HepG2 (cell line): ENCODE measurements around the gene PNPLA2. TPM values are rescaled to one million over a fixed set of nuclear protein-coding genes. Genes with fewer than 3 reads are reported as not detected.
A peak's percentile ranks its signal among the peaks of the same experiment; 100 is the strongest.

Experiments used
- ARID2 ChIP-seq: sonication (generic); formaldehyde crosslinking; IDR thresholded peaks from 2 replicates; pipeline ENCODE4 v1.8.1; 2022; ENCODE audit warnings: mild to moderate bottlenecking, missing genetic modification reagents, borderline replicate concordance
- CCAR2 ChIP-seq: fragments of 200-400 bp; formaldehyde crosslinking; optimal IDR thresholded peaks from 2 replicates; pipeline ENCODE3; 2018; ENCODE audit warnings: low read depth, mild to moderate bottlenecking, low read length, moderate library complexity
- ESRRA ChIP-seq: sonication (generic); formaldehyde crosslinking; IDR thresholded peaks from 2 replicates; pipeline ENCODE4 v1.5.1; 2020; ENCODE audit warnings: mild to moderate bottlenecking, low read depth, missing genetic modification reagents
- NFYB ChIP-seq: sonication (generic); formaldehyde crosslinking; IDR thresholded peaks from 2 replicates; pipeline ENCODE4 v1.4.0; 2020; ENCODE audit warnings: missing genetic modification reagents
- NKX3-1 ChIP-seq: sonication (generic); formaldehyde crosslinking; IDR thresholded peaks from 2 replicates; pipeline ENCODE4 v1.5.0; 2020; ENCODE audit warnings: missing genetic modification reagents
- NR2F6 ChIP-seq, 2 experiments: IDR thresholded peaks; 2 replicates each; pipeline ENCODE4 v1.6.1; 2016; ENCODE audit warnings: antibody characterized with exemption in 1 of 2, mild to moderate bottlenecking in 1 of 2
- SAFB2 ChIP-seq: sonication (generic); formaldehyde crosslinking; IDR thresholded peaks from 2 replicates; pipeline ENCODE4 v1.5.1; 2020; ENCODE audit warnings: missing genetic modification reagents, low read depth, mild to moderate bottlenecking, borderline replicate concordance
- SALL1 ChIP-seq: sonication (generic); formaldehyde crosslinking; IDR thresholded peaks from 2 replicates; pipeline ENCODE4 v1.8.0; 2022; ENCODE audit warnings: mild to moderate bottlenecking, missing genetic modification reagents
- SSRP1 ChIP-seq: IDR thresholded peaks from 2 replicates; pipeline ENCODE4 v1.6.1; 2016; ENCODE audit warnings: control low read depth
- ZFAT ChIP-seq: sonication (generic); formaldehyde crosslinking; conservative IDR thresholded peaks from 2 replicates; pipeline ENCODE4 v1.8.1; 2023; ENCODE audit warnings: missing genetic modification reagents, inconsistent platforms
- ZFP36 ChIP-seq: fragments of 150-350 bp; IDR thresholded peaks from 2 replicates; pipeline ENCODE4 v1.6.1; 2018; ENCODE audit warnings: borderline replicate concordance, low read length, low read depth; ENCODE audit not compliant: partially characterized antibody
- ZMAT3 ChIP-seq: sonication (generic); formaldehyde crosslinking; conservative IDR thresholded peaks from 2 replicates; pipeline ENCODE4 v1.7.0; 2021; ENCODE audit warnings: missing genetic modification reagents
- ZNF12 ChIP-seq: sonication (generic); formaldehyde crosslinking; IDR thresholded peaks from 2 replicates; pipeline ENCODE4 v1.5.0; 2020; ENCODE audit warnings: missing genetic modification reagents
- ZNF296 ChIP-seq: sonication (generic); formaldehyde crosslinking; conservative IDR thresholded peaks from 2 replicates; pipeline ENCODE4 v1.5.0; 2020; ENCODE audit warnings: mild to moderate bottlenecking, missing genetic modification reagents
- ZNF432 ChIP-seq: sonication (generic); formaldehyde crosslinking; IDR thresholded peaks from 2 replicates; pipeline ENCODE4 v1.5.0; 2020; ENCODE audit warnings: missing genetic modification reagents, mild to moderate bottlenecking, borderline replicate concordance
- ZNF484 ChIP-seq: sonication (generic); formaldehyde crosslinking; IDR thresholded peaks from 2 replicates; pipeline ENCODE4 v1.5.1; 2020; ENCODE audit warnings: mild to moderate bottlenecking, low read depth, missing genetic modification reagents, borderline replicate concordance
- ZNF816 ChIP-seq: sonication (generic); formaldehyde crosslinking; IDR thresholded peaks from 2 replicates; pipeline ENCODE4 v1.8.0; 2022; ENCODE audit warnings: missing genetic modification reagents, mild to moderate bottlenecking, borderline replicate concordance
- ZNF841 ChIP-seq: sonication (generic); formaldehyde crosslinking; IDR thresholded peaks from 2 replicates; pipeline ENCODE4 v1.8.1; 2023; ENCODE audit warnings: missing genetic modification reagents, borderline replicate concordance
- polyA plus RNA-seq, 8 experiments: library from polyadenylated mRNA; depleted of rRNA in 3 of 8; stranded (reverse) in 7 of 8; unstranded in 1 of 8; fragments of >200 nt; fragmentation: Illumina TruSeq in 4 of 8; extraction: Trizol in 4 of 8; gene quantifications; 2 replicates each; pipeline versions ENCODE4 v1.2.1 to v1.2.3, GENCODE V29; 2011 to 2016; ENCODE audit warnings: low read depth in 4 of 8, missing spikeins in 1 of 8, mixed read lengths in 1 of 8; ENCODE audit not compliant: insufficient read depth in 1 of 8
- total RNA-seq, 5 experiments: library from RNA; depleted of rRNA; stranded (reverse); fragments of >200 nt; fragmentation: Illumina TruSeq; extraction: Trizol; gene quantifications; 2 replicates each; pipeline ENCODE4 v1.2.3, GENCODE V29; 2016; ENCODE audit warnings: low read depth in 1 of 5
- TF ChIP-seq, protein P1 (sequence below): sonication (generic); formaldehyde crosslinking; IDR thresholded peaks from 2 replicates; pipeline ENCODE4 v1.5.0; 2020; ENCODE audit warnings: mild to moderate bottlenecking, missing genetic modification reagents
- TF ChIP-seq, protein P2 (sequence below): sonication (generic); formaldehyde crosslinking; IDR thresholded peaks from 2 replicates; pipeline ENCODE4 v1.8.0; 2022; ENCODE audit warnings: missing genetic modification reagents, low read depth, mild to moderate bottlenecking, borderline replicate concordance
- TF ChIP-seq, protein P3 (sequence below), 2 experiments: sonication (generic) in 1 of 2; formaldehyde crosslinking in 1 of 2; IDR thresholded peaks; 2 replicates each; pipeline versions ENCODE4 v1.4.0 to v1.6.1; 2016 to 2020; ENCODE audit warnings: borderline replicate concordance in 1 of 2, low read depth in 1 of 2, mild to moderate bottlenecking in 1 of 2, missing genetic modification reagents in 1 of 2

Gene PNPLA2
- total and polyA plus RNA-seq, 2 of the 13 experiments (the other 11 are each of a cell fraction or from before 2014, with no cell fraction given): 10.5 to 43.2 TPM

DNA sequence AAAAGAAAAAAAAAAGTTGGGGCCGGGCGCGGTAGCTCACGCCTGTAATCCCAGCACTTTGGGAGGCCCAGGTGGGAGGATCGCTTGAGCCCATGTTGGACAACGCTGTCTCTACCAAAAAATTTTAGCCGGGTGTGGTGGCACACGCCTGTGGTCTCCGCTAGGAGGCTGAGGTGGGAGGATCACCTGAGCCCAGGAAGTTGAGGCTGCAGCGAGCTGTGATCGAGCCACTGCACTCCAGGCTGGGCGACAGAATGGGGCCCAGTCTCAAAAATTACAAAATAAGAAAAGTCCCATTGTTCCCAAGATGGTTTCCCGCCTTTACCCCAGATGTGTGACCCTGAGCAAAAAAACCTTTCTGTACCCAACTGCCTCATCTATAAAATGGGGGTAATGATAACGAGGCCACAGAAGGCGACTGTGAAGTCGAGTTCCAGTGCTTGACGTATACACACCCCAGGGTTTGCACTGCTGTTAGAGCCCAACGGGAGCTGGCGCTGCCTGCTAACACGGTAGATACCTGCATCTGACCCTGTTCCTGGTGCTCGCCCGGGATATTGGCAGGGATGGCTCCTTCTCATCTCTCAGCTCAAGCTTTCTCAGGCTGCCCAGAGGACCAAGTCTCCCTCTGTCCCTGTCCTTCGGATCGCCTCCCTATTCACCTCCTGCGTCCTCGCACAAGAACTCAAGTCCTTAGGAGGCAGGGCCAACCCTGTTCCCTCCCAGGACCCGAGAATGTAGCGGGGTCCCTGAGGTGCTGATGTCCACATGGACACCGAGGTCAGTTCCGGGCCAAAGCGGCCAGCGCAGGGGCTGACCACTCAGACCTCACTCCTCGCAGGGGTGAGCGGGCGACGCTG, 10.1 kb upstream of the PNPLA2 start (continued):
- TF ChIP-seq, protein P1, sequence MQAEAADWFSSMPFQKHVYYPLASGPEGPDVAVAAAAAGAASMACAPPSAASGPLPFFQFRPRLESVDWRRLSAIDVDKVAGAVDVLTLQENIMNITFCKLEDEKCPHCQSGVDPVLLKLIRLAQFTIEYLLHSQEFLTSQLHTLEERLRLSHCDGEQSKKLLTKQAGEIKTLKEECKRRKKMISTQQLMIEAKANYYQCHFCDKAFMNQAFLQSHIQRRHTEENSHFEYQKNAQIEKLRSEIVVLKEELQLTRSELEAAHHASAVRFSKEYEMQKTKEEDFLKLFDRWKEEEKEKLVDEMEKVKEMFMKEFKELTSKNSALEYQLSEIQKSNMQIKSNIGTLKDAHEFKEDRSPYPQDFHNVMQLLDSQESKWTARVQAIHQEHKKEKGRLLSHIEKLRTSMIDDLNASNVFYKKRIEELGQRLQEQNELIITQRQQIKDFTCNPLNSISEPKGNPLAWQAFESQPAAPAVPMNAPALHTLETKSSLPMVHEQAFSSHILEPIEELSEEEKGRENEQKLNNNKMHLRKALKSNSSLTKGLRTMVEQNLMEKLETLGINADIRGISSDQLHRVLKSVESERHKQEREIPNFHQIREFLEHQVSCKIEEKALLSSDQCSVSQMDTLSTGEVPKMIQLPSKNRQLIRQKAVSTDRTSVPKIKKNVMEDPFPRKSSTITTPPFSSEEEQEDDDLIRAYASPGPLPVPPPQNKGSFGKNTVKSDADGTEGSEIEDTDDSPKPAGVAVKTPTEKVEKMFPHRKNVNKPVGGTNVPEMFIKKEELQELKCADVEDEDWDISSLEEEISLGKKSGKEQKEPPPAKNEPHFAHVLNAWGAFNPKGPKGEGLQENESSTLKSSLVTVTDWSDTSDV (CRISPR knock-in tag): no peak; the same call in 1 of the 2 replicates
- TF ChIP-seq, protein P2, sequence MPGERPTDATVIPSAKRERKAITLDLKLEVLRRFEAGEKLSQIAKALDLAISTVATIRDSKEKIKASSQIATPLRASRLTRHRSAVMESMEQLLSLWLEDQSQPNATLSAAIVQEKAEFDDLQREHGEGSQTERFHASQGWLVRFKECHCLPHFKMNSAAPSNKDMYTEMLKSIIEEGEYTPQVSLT: no peak
- 0 out of 2 replicates have a peak, but pooled peaks have one; percentile 50 for TF ChIP-seq ZNF12 (CRISPR knock-in tag)
- TF ChIP-seq ARID2 (CRISPR knock-in tag): peak; percentile 80; the same call in 1 of the 2 replicates
- 0 out of 2 replicates have a peak, but pooled peaks have one; percentile 68 for TF ChIP-seq SSRP1 (CRISPR knock-in tag)
- TF ChIP-seq NKX3-1 (CRISPR knock-in tag): no peak; the same call in 1 of the 2 replicates
- peak; percentile 65; the same call in 1 of the 2 replicates for TF ChIP-seq ZFAT (CRISPR knock-in tag)
- no peak for TF ChIP-seq ZNF484 (CRISPR knock-in tag)
- no peak for TF ChIP-seq ESRRA (CRISPR knock-in tag)
- TF ChIP-seq SAFB2 (CRISPR knock-in tag): no peak
- TF ChIP-seq NR2F6 (IDR thresholded peaks at IDR 0.05): no peak
- TF ChIP-seq NR2F6 (CRISPR knock-in tag; IDR thresholded peaks at IDR 0.05): peak; percentile 11; the same call in 1 of the 2 replicates
- TF ChIP-seq NFYB (CRISPR knock-in tag): no peak
- TF ChIP-seq ZNF841 (CRISPR knock-in tag): no peak
- TF ChIP-seq ZNF432 (CRISPR knock-in tag): no peak
- TF ChIP-seq, protein P3, sequence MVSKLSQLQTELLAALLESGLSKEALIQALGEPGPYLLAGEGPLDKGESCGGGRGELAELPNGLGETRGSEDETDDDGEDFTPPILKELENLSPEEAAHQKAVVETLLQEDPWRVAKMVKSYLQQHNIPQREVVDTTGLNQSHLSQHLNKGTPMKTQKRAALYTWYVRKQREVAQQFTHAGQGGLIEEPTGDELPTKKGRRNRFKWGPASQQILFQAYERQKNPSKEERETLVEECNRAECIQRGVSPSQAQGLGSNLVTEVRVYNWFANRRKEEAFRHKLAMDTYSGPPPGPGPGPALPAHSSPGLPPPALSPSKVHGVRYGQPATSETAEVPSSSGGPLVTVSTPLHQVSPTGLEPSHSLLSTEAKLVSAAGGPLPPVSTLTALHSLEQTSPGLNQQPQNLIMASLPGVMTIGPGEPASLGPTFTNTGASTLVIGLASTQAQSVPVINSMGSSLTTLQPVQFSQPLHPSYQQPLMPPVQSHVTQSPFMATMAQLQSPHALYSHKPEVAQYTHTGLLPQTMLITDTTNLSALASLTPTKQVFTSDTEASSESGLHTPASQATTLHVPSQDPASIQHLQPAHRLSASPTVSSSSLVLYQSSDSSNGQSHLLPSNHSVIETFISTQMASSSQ (IDR thresholded peaks at IDR 0.05; ENCODE audit: low read depth): no peak
- TF ChIP-seq, protein P3 (CRISPR knock-in tag; IDR thresholded peaks at IDR 0.05; ENCODE audit: borderline replicate concordance): no peak
- no peak for TF ChIP-seq CCAR2
- no peak for TF ChIP-seq SALL1 (CRISPR knock-in tag)
- TF ChIP-seq ZMAT3 (CRISPR knock-in tag): no peak
- no peak for TF ChIP-seq ZFP36
- TF ChIP-seq ZNF296 (CRISPR knock-in tag): peak; percentile 100
- 0 out of 2 replicates have a peak, but pooled peaks have one; percentile 78 for TF ChIP-seq ZNF816
